Heart left ventricle (tissue), 13 donors: Measurements from ENCODE around the gene PPIA.

Source experiments
- POLR2A ChIP-seq, 2 donors: fragments of 450-650 bp; IDR thresholded peaks; one replicate each; pipeline ENCODE4 v1.6.1; 2017; ENCODE audit warnings: antibody characterized with exemption in 2 of 2, mild to moderate bottlenecking in 2 of 2, moderate library complexity in 2 of 2
- TF ChIP-seq, protein P1 (sequence below), 12 donors: fragments of 200-600 bp; sonication (generic) in 4 of 12; IDR thresholded peaks; one replicate each; pipeline versions ENCODE4 v1.5.0 to v1.8.0; 2018 to 2022; ENCODE audit warnings: antibody characterized with exemption in 12 of 12, mild to moderate bottlenecking in 5 of 12
- donor health status: ischemic (EF 13 %, LVEDD 7.1; RV severe dilation, severe dysfunction).
- donor health status: DM: no; HTN: yes; CAD: no.
- donor health status: DM: no; HTN: no; CAD: no.
- donor health status: ischemic (EF 25% LVEDD 6.9; RV normal size, moderate dysfunction).
- donor health status: ischemic (EF 25% LVEDD 5.7; RV mildly dilated, moderate dysfunction).
- donor health status: ischemic (EF 35%, LVEDD 5.7; RV mildly dilated, moderate dysfunction).
- donor health status: nonischemic (EF 11% LVEDD 7.7; RV severe dilation, severe dysfunction).
- donor health status: DM: yes; HTN: yes; CAD: no.
- donor health status: PGD.
- donor health status: ischemic (EF 29% LVEDD 5.4; RV normal size, mild dysfunction).
- donor health status: nonischemic (EF 23%, LVEDD 6.1; RV moderate dilation, normal function).

GRCh38 chr7:44846816-44847508 is 50.5 kb downstream of the PPIA start:
- TF ChIP-seq, protein P1, sequence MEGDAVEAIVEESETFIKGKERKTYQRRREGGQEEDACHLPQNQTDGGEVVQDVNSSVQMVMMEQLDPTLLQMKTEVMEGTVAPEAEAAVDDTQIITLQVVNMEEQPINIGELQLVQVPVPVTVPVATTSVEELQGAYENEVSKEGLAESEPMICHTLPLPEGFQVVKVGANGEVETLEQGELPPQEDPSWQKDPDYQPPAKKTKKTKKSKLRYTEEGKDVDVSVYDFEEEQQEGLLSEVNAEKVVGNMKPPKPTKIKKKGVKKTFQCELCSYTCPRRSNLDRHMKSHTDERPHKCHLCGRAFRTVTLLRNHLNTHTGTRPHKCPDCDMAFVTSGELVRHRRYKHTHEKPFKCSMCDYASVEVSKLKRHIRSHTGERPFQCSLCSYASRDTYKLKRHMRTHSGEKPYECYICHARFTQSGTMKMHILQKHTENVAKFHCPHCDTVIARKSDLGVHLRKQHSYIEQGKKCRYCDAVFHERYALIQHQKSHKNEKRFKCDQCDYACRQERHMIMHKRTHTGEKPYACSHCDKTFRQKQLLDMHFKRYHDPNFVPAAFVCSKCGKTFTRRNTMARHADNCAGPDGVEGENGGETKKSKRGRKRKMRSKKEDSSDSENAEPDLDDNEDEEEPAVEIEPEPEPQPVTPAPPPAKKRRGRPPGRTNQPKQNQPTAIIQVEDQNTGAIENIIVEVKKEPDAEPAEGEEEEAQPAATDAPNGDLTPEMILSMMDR (IDR thresholded peaks at IDR 0.05), result no peak
- no peak for TF ChIP-seq POLR2A (IDR thresholded peaks at IDR 0.05)
